ENCODE measurements around the gene VDAC1. TPM values are rescaled to one million over a fixed set of nuclear protein-coding genes. Genes with fewer than 3 reads are reported as not detected.
A peak's percentile ranks its signal among the peaks of the same experiment; 100 is the strongest.
"Not testable (repeated sequence)": the region's sequence is repeated elsewhere in the genome, so short reads cannot be mapped to it uniquely, and the experiment has no call there.

The VDAC1 gene
- total RNA-seq, 1 experiment from 2014 or later = 334 TPM

- Mint-ChIP-seq H3K36me3 (ENCODE audit: insufficient read depth, unreplicated experiment) (no peaks in the 10 kb centered on the region), H3K4me1 (ENCODE audit: insufficient read depth, unreplicated experiment) (peaks cover 11% of the 10 kb centered on the region), H3K27me3 (ENCODE audit: insufficient read depth, unreplicated experiment) (no peaks in the 10 kb centered on the region), H3K4me3 (ENCODE audit: unreplicated experiment) (no peak overlapping the region), H3K27ac (ENCODE audit: low read depth, unreplicated experiment) (no peak overlapping the region), H3K9me3 (ENCODE audit: unreplicated experiment) (no peaks in the 10 kb centered on the region)
- no peak for DNase-seq (ENCODE audit: unreplicated experiment)
- no peak for TF ChIP-seq CTCF (IDR thresholded peaks at IDR 0.05; ENCODE audit: unreplicated experiment)
- CTCF ChIA-PET = interaction anchor here (0.7 to 25.6 kb wide), 11 partner anchors 9 to 942 kb away, joined by 3 to 867 read pairs (median 3); no protein-coding TSS in a partner anchor
- intact Hi-C loops (cut with micrococcal nuclease) = no loop called here
- BruUV-seq (replicated peaks) = no TSS peak
- POLR2A ChIA-PET = no interaction called here
Observed at GRCh38 chr5:134038138-134038537, 33.4 kb upstream of the VDAC1 start.

- Mint-ChIP-seq H3K4me3 (ENCODE audit: unreplicated experiment) (no peak overlapping the region), H3K36me3 (ENCODE audit: insufficient read depth, unreplicated experiment) (no peaks in the 10 kb centered on the region), H3K4me1 (ENCODE audit: insufficient read depth, unreplicated experiment) (peaks cover 11% of the 10 kb centered on the region), H3K27me3 (ENCODE audit: insufficient read depth, unreplicated experiment) (no peaks in the 10 kb centered on the region), H3K9me3 (ENCODE audit: unreplicated experiment) (no peaks in the 10 kb centered on the region), H3K27ac (ENCODE audit: low read depth, unreplicated experiment) (no peak overlapping the region)
- intact Hi-C loops (cut with micrococcal nuclease) = no loop called here
- DNase-seq (ENCODE audit: unreplicated experiment) = no peak
- POLR2A ChIA-PET = interaction anchor here (0.7 kb wide), 1 partner anchor 21 kb away, joined by 3 read pairs; no protein-coding TSS in a partner anchor
- CTCF ChIA-PET = interaction anchor here (0.7 to 25.6 kb wide), 6 partner anchors 10 to 932 kb away, joined by 3 to 867 read pairs (median 3); no protein-coding TSS in a partner anchor
- TF ChIP-seq CTCF (IDR thresholded peaks at IDR 0.05; ENCODE audit: unreplicated experiment) = no peak
- no TSS peak for BruUV-seq (replicated peaks)
Observed at GRCh38 chr5:134037160-134037559, 32.4 kb upstream of the VDAC1 start.

- POLR2A ChIA-PET = interaction anchor here (0.6 to 1.4 kb wide), 3 partner anchors 10 to 593 kb away, joined by 3 to 4 read pairs (median 3); no protein-coding TSS in a partner anchor
- intact Hi-C loops (cut with micrococcal nuclease) = no loop called here
- no peaks in the 10 kb centered on the region for H3K27me3 Mint-ChIP-seq (ENCODE audit: insufficient read depth, unreplicated experiment)
- peaks cover 11% of the 10 kb centered on the region for H3K4me1 Mint-ChIP-seq (ENCODE audit: insufficient read depth, unreplicated experiment)
- TF ChIP-seq CTCF (IDR thresholded peaks at IDR 0.05; ENCODE audit: unreplicated experiment) = no peak
- H3K9me3 Mint-ChIP-seq (ENCODE audit: unreplicated experiment) = no peaks in the 10 kb centered on the region
- no peaks in the 10 kb centered on the region for H3K36me3 Mint-ChIP-seq (ENCODE audit: insufficient read depth, unreplicated experiment)
- no TSS peak for BruUV-seq (replicated peaks)
- no peak overlapping the region for H3K27ac Mint-ChIP-seq (ENCODE audit: low read depth, unreplicated experiment)
- no peak for DNase-seq (ENCODE audit: unreplicated experiment)
- CTCF ChIA-PET = interaction anchor here (0.6 to 25.6 kb wide), 9 partner anchors 10 to 1304 kb away, joined by 3 to 867 read pairs (median 3); no protein-coding TSS in a partner anchor
- no peak overlapping the region for H3K4me3 Mint-ChIP-seq (ENCODE audit: unreplicated experiment)
Observed at GRCh38 chr5:134034326-134034725, 29.6 kb upstream of the VDAC1 start.

- H3K4me3 Mint-ChIP-seq (ENCODE audit: unreplicated experiment); intact Hi-C loops (cut with micrococcal nuclease); BruUV-seq (replicated peaks); DNase-seq (ENCODE audit: unreplicated experiment); H3K36me3 Mint-ChIP-seq (ENCODE audit: insufficient read depth, unreplicated experiment); H3K9me3 Mint-ChIP-seq (ENCODE audit: unreplicated experiment); H3K27me3 Mint-ChIP-seq (ENCODE audit: insufficient read depth, unreplicated experiment): not testable (repeated sequence)
- peaks cover 20% of the 10 kb centered on the region for H3K4me1 Mint-ChIP-seq (ENCODE audit: insufficient read depth, unreplicated experiment)
- ChIA-PET CTCF (interaction anchor here (0.7 to 25.6 kb wide), 4 partner anchors 10 to 1504 kb away, joined by 3 to 867 read pairs (median 9); no protein-coding TSS in a partner anchor), POLR2A (interaction anchor here (0.8 kb wide), 1 partner anchor 9 kb away, joined by 3 read pairs; no protein-coding TSS in a partner anchor)
- peak overlapping the region; percentile 27 for H3K27ac Mint-ChIP-seq (ENCODE audit: low read depth, unreplicated experiment)
Observed at GRCh38 chr5:134030303-134030964, 25.7 kb upstream of the VDAC1 start.
